ENCODE results near the gene PSAP. TPM values are rescaled to one million over a fixed set of nuclear protein-coding genes. Genes with fewer than 3 reads are reported as not detected.

The PSAP gene
- total RNA-seq, 1 experiment from 2014 or later, result 429 TPM

GRCh38 chr10:71801361-71801760 lies 49.7 kb downstream of the PSAP start:
- Histone ChIP-seq H3K4me3 (ENCODE audit: low read depth, low read length, poor library complexity, severe bottlenecking) (no peak overlapping the region), H3K9me3 (ENCODE audit: low read depth, low read length, poor library complexity, severe bottlenecking) (no peaks in the 10 kb centered on the region), H3K36me3 (ENCODE audit: insufficient read depth, low read length, poor library complexity, severe bottlenecking) (no peaks in the 10 kb centered on the region), H3K4me1 (ENCODE audit: insufficient read depth, low read length, poor library complexity, severe bottlenecking) (no peaks in the 10 kb centered on the region), H3K27me3 (replicated peaks; ENCODE audit: insufficient read depth, low read depth, low read length, poor library complexity) (no peaks in the 10 kb centered on the region), H3K27ac (ENCODE audit: low read depth, low read length, poor library complexity, severe bottlenecking) (no peak overlapping the region)
- BruUV-seq (replicated peaks), result no TSS peak
- intact Hi-C loops (cut with micrococcal nuclease; ENCODE audit: unreplicated experiment), result no loop called here
- CTCF ChIA-PET, result no interaction called here
- POLR2A ChIA-PET (ENCODE audit: low non-redundant PET), result no interaction called here
- DNase-seq (ENCODE audit: low spot score), result no peak
- TF ChIP-seq EZH2 (IDR thresholded peaks at IDR 0.05; ENCODE audit: borderline replicate concordance, low read depth, low read length, poor library complexity, severe bottlenecking), result no peak
- TF ChIP-seq, protein P1, sequence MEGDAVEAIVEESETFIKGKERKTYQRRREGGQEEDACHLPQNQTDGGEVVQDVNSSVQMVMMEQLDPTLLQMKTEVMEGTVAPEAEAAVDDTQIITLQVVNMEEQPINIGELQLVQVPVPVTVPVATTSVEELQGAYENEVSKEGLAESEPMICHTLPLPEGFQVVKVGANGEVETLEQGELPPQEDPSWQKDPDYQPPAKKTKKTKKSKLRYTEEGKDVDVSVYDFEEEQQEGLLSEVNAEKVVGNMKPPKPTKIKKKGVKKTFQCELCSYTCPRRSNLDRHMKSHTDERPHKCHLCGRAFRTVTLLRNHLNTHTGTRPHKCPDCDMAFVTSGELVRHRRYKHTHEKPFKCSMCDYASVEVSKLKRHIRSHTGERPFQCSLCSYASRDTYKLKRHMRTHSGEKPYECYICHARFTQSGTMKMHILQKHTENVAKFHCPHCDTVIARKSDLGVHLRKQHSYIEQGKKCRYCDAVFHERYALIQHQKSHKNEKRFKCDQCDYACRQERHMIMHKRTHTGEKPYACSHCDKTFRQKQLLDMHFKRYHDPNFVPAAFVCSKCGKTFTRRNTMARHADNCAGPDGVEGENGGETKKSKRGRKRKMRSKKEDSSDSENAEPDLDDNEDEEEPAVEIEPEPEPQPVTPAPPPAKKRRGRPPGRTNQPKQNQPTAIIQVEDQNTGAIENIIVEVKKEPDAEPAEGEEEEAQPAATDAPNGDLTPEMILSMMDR (conservative IDR thresholded peaks at IDR 0.05; ENCODE audit: low read depth, low read length), result no peak

DNA sequence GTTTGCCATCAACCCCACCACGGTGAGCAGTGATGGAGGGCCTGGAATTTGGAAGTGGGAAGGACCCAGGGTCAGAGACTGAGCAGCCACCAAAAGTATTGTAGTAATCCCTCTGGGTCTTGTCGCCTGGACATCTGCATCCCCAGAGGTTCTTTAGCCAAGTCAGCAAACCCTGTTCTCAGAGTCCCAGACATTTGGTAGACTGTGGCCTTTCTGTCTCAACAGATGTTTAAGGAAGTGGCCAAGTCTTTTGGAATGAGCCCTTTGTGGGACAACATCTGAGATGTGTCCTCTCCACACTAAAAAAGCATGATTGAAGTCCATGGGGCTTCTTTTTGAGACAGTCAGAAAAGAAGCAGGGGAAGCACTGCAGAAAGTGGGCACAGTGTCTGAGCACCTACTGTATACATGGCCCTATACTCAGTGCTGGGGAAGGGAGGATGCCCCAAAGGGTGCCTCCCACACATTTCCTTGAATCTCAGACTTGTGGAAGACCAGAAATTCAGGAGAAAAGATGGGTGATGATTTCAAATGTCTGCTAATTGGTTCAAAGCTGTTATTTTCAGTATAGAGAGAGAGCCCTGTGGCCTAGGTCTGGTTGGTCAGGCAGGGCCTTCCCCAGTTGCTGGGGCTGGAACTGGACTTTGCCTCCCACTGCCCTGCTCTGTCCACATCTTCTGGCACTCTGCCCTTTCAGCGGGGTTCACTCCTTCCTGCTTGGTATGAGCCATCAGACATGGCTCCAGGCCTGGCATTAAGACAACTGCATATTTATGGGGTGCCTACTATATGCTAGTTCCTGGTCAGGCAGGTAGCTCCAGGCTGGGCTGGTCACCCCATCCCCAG lies 51.2 kb downstream of the PSAP start:
- no peak overlapping the region for H3K27ac ChIP-seq (ENCODE audit: low read depth, low read length, poor library complexity, severe bottlenecking)
- intact Hi-C loops (cut with micrococcal nuclease; ENCODE audit: unreplicated experiment), result no loop called here
- no peak overlapping the region for H3K4me3 ChIP-seq (ENCODE audit: low read depth, low read length, poor library complexity, severe bottlenecking)
- H3K4me1 ChIP-seq (ENCODE audit: insufficient read depth, low read length, poor library complexity, severe bottlenecking), result no peaks in the 10 kb centered on the region
- BruUV-seq (replicated peaks), result no TSS peak
- ChIA-PET POLR2A (ENCODE audit: low non-redundant PET) (no interaction called here), CTCF (no interaction called here)
- H3K27me3 ChIP-seq (replicated peaks; ENCODE audit: insufficient read depth, low read depth, low read length, poor library complexity), result no peaks in the 10 kb centered on the region
- DNase-seq (ENCODE audit: low spot score), result no peak
- H3K9me3 ChIP-seq (ENCODE audit: low read depth, low read length, poor library complexity, severe bottlenecking), result no peaks in the 10 kb centered on the region
- no peaks in the 10 kb centered on the region for H3K36me3 ChIP-seq (ENCODE audit: insufficient read depth, low read length, poor library complexity, severe bottlenecking)
- TF ChIP-seq EZH2 (IDR thresholded peaks at IDR 0.05; ENCODE audit: borderline replicate concordance, low read depth, low read length, poor library complexity, severe bottlenecking), result no peak
- TF ChIP-seq, protein P1 (conservative IDR thresholded peaks at IDR 0.05; ENCODE audit: low read depth, low read length), result no peak

DNA sequence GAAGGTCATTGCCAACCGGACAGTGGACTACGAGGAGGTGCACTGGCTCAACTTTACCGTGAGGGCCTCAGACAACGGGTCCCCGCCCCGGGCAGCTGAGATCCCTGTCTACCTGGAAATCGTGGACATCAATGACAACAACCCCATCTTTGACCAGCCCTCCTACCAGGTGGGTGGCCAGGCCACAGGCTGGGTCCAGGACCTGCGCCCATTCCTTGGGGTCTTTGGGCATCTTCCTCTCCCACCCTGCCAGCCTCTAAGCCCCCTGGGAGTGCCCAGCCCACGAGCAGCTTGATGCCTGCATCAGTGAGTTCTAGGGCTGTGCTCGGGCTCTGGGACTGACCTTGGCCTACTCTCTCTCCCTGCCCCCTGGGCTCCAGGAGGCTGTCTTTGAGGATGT lies 51.9 kb downstream of the PSAP start:
- no peaks in the 10 kb centered on the region for H3K27me3 ChIP-seq (replicated peaks; ENCODE audit: insufficient read depth, low read depth, low read length, poor library complexity)
- H3K9me3 ChIP-seq (ENCODE audit: low read depth, low read length, poor library complexity, severe bottlenecking), result no peaks in the 10 kb centered on the region
- no peaks in the 10 kb centered on the region for H3K36me3 ChIP-seq (ENCODE audit: insufficient read depth, low read length, poor library complexity, severe bottlenecking)
- intact Hi-C loops (cut with micrococcal nuclease; ENCODE audit: unreplicated experiment), result no loop called here
- H3K4me3 ChIP-seq (ENCODE audit: low read depth, low read length, poor library complexity, severe bottlenecking), result no peak overlapping the region
- H3K4me1 ChIP-seq (ENCODE audit: insufficient read depth, low read length, poor library complexity, severe bottlenecking), result no peaks in the 10 kb centered on the region
- ChIA-PET POLR2A (ENCODE audit: low non-redundant PET) (no interaction called here), CTCF (no interaction called here)
- BruUV-seq (replicated peaks), result no TSS peak
- DNase-seq (ENCODE audit: low spot score), result no peak
- TF ChIP-seq EZH2 (IDR thresholded peaks at IDR 0.05; ENCODE audit: borderline replicate concordance, low read depth, low read length, poor library complexity, severe bottlenecking), result no peak
- TF ChIP-seq, protein P1 (conservative IDR thresholded peaks at IDR 0.05; ENCODE audit: low read depth, low read length), result no peak
- H3K27ac ChIP-seq (ENCODE audit: low read depth, low read length, poor library complexity, severe bottlenecking), result no peak overlapping the region
